ENCODE results near the gene LY6G6C. TPM values are rescaled to one million over a fixed set of nuclear protein-coding genes. Genes with fewer than 3 reads are reported as not detected.

The LY6G6C gene
- total and polyA plus RNA-seq, 2 of the 13 experiments (the other 11 are each of a cell fraction or from before 2014, with no cell fraction given), result 0.15 TPM; not detected in 1

DNA sequence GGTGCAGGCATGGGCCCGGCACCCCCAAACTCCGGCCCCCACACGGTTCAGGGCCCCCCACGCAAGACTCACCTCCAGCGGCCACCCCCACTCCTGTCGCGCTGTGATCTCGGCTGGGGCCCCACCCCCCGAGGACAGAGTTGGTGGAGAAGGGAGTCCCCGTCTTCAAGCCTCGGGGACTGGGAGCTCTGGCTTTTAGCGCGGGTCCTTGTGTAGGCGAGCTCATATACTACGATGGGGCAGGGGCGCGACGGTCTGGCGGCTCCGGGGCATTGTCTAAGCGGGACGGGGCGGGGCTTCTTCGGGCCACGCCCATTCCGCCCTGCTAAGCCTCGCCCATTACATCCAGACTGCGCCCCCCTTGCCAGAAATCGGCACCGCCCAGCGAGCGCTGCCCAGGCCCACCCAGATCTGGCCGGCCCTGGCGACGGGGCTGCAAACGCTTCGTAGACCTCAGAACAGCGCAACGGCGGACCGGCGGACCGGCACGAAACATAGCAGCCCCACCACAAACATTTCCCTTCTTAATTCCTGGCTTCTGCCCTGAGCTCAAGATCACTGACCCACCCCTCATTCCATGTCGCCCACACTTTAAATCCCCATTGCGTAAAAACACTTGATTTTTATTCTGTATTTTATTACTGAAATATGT is 8.6 kb upstream of the LY6G6C start (continued):
- TF ChIP-seq MTA1 (CRISPR knock-in tag; IDR thresholded peaks at IDR 0.05; ENCODE audit: borderline replicate concordance) (no peak; the same call in 1 of the 2 replicates), ZSCAN9 (CRISPR knock-in tag; IDR thresholded peaks at IDR 0.05; ENCODE audit: borderline replicate concordance) (0 out of 2 replicates have a peak, but pooled peaks have one; percentile 33), U2AF2 (IDR thresholded peaks at IDR 0.05; ENCODE audit: low read depth, low read length) (0 out of 2 replicates have a peak, but pooled peaks have one; percentile 72), ZNF713 (CRISPR knock-in tag; IDR thresholded peaks at IDR 0.05) (no peak; the same call in 1 of the 2 replicates), SUZ12 (IDR thresholded peaks at IDR 0.05; ENCODE audit: low read depth, low read length) (no peak), POGK (CRISPR knock-in tag; conservative IDR thresholded peaks at IDR 0.05) (no peak), ZNF775 (CRISPR knock-in tag; IDR thresholded peaks at IDR 0.05; ENCODE audit: borderline replicate concordance) (no peak), EED (CRISPR knock-in tag; IDR thresholded peaks at IDR 0.05) (peak; percentile 91; the same call in 1 of the 2 replicates), ZFP36 (IDR thresholded peaks at IDR 0.05; ENCODE audit: borderline replicate concordance, low read depth, low read length, partially characterized antibody) (no peak), SETDB1 (CRISPR knock-in tag; IDR thresholded peaks at IDR 0.05; ENCODE audit: borderline replicate concordance) (0 out of 2 replicates have a peak, but pooled peaks have one; percentile 42), TOE1 (CRISPR knock-in tag; IDR thresholded peaks at IDR 0.05) (no peak), TRIM24 (CRISPR knock-in tag; IDR thresholded peaks at IDR 0.05) (no peak), ZFP37 (CRISPR knock-in tag; IDR thresholded peaks at IDR 0.05; ENCODE audit: borderline replicate concordance) (peak; percentile 88), POLR2AphosphoS2 (IDR thresholded peaks at IDR 0.05; ENCODE audit: low read depth, low read length) (no peak; the same call in 1 of the 2 replicates), XBP1 (CRISPR knock-in tag; IDR thresholded peaks at IDR 0.05) (no peak), FOXM1 (CRISPR knock-in tag; IDR thresholded peaks at IDR 0.05) (no peak), RFX5 (IDR thresholded peaks at IDR 0.05; ENCODE audit: low read depth, low read length) (no peak)
- TF ChIP-seq, protein P1, sequence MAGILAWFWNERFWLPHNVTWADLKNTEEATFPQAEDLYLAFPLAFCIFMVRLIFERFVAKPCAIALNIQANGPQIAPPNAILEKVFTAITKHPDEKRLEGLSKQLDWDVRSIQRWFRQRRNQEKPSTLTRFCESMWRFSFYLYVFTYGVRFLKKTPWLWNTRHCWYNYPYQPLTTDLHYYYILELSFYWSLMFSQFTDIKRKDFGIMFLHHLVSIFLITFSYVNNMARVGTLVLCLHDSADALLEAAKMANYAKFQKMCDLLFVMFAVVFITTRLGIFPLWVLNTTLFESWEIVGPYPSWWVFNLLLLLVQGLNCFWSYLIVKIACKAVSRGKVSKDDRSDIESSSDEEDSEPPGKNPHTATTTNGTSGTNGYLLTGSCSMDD (CRISPR knock-in tag; IDR thresholded peaks at IDR 0.05), result no peak
- TF ChIP-seq, protein P2, sequence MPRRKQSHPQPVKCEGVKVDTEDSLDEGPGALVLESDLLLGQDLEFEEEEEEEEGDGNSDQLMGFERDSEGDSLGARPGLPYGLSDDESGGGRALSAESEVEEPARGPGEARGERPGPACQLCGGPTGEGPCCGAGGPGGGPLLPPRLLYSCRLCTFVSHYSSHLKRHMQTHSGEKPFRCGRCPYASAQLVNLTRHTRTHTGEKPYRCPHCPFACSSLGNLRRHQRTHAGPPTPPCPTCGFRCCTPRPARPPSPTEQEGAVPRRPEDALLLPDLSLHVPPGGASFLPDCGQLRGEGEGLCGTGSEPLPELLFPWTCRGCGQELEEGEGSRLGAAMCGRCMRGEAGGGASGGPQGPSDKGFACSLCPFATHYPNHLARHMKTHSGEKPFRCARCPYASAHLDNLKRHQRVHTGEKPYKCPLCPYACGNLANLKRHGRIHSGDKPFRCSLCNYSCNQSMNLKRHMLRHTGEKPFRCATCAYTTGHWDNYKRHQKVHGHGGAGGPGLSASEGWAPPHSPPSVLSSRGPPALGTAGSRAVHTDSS (CRISPR knock-in tag; conservative IDR thresholded peaks at IDR 0.05), result no peak
- TF ChIP-seq, protein P3, sequence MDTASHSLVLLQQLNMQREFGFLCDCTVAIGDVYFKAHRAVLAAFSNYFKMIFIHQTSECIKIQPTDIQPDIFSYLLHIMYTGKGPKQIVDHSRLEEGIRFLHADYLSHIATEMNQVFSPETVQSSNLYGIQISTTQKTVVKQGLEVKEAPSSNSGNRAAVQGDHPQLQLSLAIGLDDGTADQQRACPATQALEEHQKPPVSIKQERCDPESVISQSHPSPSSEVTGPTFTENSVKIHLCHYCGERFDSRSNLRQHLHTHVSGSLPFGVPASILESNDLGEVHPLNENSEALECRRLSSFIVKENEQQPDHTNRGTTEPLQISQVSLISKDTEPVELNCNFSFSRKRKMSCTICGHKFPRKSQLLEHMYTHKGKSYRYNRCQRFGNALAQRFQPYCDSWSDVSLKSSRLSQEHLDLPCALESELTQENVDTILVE (CRISPR knock-in tag; IDR thresholded peaks at IDR 0.05), result no peak
- TF ChIP-seq, protein P4, sequence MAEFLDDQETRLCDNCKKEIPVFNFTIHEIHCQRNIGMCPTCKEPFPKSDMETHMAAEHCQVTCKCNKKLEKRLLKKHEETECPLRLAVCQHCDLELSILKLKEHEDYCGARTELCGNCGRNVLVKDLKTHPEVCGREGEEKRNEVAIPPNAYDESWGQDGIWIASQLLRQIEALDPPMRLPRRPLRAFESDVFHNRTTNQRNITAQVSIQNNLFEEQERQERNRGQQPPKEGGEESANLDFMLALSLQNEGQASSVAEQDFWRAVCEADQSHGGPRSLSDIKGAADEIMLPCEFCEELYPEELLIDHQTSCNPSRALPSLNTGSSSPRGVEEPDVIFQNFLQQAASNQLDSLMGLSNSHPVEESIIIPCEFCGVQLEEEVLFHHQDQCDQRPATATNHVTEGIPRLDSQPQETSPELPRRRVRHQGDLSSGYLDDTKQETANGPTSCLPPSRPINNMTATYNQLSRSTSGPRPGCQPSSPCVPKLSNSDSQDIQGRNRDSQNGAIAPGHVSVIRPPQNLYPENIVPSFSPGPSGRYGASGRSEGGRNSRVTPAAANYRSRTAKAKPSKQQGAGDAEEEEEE (CRISPR knock-in tag; IDR thresholded peaks at IDR 0.05; ENCODE audit: borderline replicate concordance), result no peak
- TF ChIP-seq, protein P5, sequence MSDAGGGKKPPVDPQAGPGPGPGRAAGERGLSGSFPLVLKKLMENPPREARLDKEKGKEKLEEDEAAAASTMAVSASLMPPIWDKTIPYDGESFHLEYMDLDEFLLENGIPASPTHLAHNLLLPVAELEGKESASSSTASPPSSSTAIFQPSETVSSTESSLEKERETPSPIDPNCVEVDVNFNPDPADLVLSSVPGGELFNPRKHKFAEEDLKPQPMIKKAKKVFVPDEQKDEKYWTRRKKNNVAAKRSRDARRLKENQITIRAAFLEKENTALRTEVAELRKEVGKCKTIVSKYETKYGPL (CRISPR knock-in tag; IDR thresholded peaks at IDR 0.05), result no peak

Measured in HepG2 (cell line).